ENCODE data around the gene DCTD.

DCTD gene

DNA sequence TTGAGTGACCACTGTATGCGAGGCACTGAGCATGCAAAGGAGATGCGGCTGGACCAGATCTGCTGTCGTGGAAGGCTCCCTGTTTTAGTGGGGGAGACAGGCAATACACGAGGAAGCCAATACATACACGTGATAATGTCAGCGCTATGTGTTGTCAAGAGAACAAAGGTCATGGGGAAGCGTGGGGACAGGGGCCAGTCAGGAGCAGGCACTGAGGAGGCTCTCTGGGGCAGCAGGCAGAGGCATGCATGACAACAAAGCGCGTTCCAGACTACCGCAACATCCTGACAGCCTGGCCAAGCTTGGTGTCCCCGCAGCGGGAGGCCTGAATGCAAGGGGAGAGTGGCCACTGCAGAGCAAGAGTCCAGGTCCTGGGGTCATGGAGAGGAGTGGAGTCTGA is 61.9 kb downstream of the DCTD start:
- no peak for TF ChIP-seq SIN3A (IDR thresholded peaks at IDR 0.05; ENCODE audit: borderline replicate concordance, insufficient read depth, low read length)
- TF ChIP-seq TAF1 (IDR thresholded peaks at IDR 0.05; ENCODE audit: borderline replicate concordance, insufficient read depth, low read length): no peak
- TF ChIP-seq, protein P1, sequence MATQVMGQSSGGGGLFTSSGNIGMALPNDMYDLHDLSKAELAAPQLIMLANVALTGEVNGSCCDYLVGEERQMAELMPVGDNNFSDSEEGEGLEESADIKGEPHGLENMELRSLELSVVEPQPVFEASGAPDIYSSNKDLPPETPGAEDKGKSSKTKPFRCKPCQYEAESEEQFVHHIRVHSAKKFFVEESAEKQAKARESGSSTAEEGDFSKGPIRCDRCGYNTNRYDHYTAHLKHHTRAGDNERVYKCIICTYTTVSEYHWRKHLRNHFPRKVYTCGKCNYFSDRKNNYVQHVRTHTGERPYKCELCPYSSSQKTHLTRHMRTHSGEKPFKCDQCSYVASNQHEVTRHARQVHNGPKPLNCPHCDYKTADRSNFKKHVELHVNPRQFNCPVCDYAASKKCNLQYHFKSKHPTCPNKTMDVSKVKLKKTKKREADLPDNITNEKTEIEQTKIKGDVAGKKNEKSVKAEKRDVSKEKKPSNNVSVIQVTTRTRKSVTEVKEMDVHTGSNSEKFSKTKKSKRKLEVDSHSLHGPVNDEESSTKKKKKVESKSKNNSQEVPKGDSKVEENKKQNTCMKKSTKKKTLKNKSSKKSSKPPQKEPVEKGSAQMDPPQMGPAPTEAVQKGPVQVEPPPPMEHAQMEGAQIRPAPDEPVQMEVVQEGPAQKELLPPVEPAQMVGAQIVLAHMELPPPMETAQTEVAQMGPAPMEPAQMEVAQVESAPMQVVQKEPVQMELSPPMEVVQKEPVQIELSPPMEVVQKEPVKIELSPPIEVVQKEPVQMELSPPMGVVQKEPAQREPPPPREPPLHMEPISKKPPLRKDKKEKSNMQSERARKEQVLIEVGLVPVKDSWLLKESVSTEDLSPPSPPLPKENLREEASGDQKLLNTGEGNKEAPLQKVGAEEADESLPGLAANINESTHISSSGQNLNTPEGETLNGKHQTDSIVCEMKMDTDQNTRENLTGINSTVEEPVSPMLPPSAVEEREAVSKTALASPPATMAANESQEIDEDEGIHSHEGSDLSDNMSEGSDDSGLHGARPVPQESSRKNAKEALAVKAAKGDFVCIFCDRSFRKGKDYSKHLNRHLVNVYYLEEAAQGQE (IDR thresholded peaks at IDR 0.05; ENCODE audit: insufficient read depth in 1 of 2, low read depth in 2 of 2, low read length in 2 of 2): no peak
- no peak for TF ChIP-seq FOXP2 (optimal IDR thresholded peaks at IDR 0.05; ENCODE audit: borderline replicate concordance, extremely low read depth, extremely low read length, insufficient read depth)
- TF ChIP-seq POLR2AphosphoS5 (IDR thresholded peaks at IDR 0.05; ENCODE audit: low read depth, low read length): no peak

DNA sequence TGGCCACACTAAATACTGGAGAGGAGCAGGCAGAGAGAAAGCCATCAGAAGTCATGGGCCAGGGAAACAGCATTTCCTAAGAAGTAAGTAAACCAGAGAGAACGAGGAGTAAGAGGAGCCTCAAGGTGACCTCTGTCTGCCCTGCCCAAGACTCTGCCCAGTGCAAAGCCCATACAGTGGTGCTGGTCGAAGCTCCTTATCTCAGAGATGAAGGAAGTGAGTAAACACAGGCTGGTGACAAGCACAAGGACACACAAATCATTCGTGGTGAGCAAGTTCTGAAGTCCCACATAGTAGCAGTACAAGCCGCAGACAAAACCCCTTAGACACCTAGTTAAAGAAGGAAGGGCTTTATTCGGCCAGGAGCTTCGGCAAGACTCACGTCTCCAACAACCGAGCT is 62.7 kb downstream of the DCTD start:
- TF ChIP-seq POLR2AphosphoS5 (IDR thresholded peaks at IDR 0.05; ENCODE audit: low read depth, low read length): no peak
- no peak for TF ChIP-seq FOXP2 (optimal IDR thresholded peaks at IDR 0.05; ENCODE audit: borderline replicate concordance, extremely low read depth, extremely low read length, insufficient read depth)
- TF ChIP-seq, protein P1 (IDR thresholded peaks at IDR 0.05; ENCODE audit: insufficient read depth in 1 of 2, low read depth in 2 of 2, low read length in 2 of 2): no peak
- TF ChIP-seq SIN3A (IDR thresholded peaks at IDR 0.05; ENCODE audit: borderline replicate concordance, insufficient read depth, low read length): no peak
- TF ChIP-seq TAF1 (IDR thresholded peaks at IDR 0.05; ENCODE audit: borderline replicate concordance, insufficient read depth, low read length): no peak

DNA sequence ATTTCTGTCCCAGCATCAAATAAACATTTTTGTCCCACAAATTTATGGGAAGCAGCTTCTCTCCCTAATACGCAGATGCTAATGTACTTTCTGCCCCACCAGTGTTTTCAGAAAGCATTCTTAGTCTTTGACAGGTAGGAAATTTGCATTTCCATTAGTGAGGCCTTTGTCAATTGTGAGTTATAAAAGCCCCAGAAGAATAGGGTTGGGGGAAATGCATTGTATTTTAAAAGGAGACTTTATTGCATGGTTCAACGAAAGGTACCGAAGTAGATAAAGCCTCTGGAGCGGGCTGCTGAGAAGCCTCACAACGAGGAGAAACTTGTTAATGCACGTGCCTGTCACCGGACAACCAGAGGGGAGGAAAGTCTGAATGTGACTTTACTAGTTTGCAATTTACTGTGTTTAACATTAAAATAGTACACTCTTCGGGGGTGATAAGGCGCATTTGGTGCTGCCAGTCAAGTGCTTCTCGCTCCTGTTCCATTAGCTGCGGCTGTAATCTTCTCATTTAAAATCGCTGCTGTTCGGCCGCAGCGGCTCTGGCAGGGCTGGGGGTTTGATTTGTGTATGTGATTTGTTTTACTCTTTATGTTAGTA is 63.4 kb downstream of the DCTD start:
- TF ChIP-seq POLR2AphosphoS5 (IDR thresholded peaks at IDR 0.05; ENCODE audit: low read depth, low read length) (no peak), SIN3A (IDR thresholded peaks at IDR 0.05; ENCODE audit: borderline replicate concordance, insufficient read depth, low read length) (no peak), TAF1 (IDR thresholded peaks at IDR 0.05; ENCODE audit: borderline replicate concordance, insufficient read depth, low read length) (no peak), FOXP2 (optimal IDR thresholded peaks at IDR 0.05; ENCODE audit: borderline replicate concordance, extremely low read depth, extremely low read length, insufficient read depth) (no peak)

DNA sequence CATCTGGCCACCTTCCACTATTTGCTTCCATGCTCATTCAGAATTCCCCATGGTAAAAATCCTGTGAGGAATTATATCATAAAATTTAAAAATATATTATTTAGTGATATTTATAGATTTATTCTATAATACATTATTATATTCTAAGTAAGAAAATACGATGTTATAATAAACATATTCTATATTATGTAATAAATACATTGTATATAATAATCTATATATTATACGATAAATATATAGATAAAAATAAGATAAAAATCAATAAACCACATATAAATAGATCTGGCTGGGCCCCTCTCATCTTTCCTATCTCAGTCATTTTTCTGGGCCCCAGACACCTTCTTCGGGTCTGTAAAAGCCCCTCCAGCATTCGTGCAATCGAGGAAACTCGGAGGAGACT is 68.5 kb downstream of the DCTD start:
- no peak for TF ChIP-seq TAF1 (IDR thresholded peaks at IDR 0.05; ENCODE audit: borderline replicate concordance, insufficient read depth, low read length)
- TF ChIP-seq, protein P1 (IDR thresholded peaks at IDR 0.05; ENCODE audit: insufficient read depth in 1 of 2, low read depth in 2 of 2, low read length in 2 of 2): no peak
- TF ChIP-seq SIN3A (IDR thresholded peaks at IDR 0.05; ENCODE audit: borderline replicate concordance, insufficient read depth, low read length): no peak
- no peak for TF ChIP-seq POLR2AphosphoS5 (IDR thresholded peaks at IDR 0.05; ENCODE audit: low read depth, low read length)
- TF ChIP-seq FOXP2 (optimal IDR thresholded peaks at IDR 0.05; ENCODE audit: borderline replicate concordance, extremely low read depth, extremely low read length, insufficient read depth): no peak

DNA sequence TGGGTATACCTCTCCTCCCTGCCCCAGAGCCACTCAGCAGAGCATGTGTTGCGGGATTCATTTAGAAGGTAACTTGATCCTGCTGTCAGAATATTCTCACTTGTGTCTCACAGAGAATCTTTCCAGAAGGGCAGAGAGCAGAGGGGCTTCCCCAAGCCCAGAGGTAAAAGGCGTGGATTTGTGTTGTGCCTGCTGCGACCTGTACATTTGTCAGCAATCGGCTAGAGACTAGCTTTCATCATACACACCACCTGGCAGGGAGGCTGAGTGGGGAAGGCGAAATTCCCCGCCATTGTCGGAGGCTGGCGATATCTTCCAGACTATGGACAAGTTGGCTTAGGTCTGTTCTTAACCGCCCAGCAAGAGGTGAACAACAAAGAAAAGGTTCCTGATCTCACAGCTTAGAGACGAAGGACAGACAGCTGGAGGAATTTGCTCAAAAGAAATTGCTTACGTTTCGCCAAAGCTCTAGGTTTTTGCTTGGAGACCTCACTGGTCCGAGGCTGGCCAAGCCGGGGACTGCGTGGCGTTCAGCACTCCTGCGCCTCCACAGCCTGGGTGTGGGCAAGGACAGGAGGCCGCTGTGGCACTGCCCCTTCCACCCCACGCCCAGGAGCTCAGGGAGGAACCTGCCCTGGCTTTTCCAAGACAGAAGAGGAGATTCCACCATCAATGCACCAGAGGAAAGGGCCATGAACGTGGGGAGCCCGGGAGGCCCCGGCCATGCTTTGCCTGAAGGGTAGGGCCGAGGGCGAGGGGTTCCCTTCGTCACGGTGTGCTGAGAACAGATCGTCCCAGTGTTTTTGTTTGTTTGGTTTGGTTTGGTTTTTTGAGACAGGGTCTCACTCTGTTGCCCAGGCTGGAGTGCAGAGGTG is 69.4 kb downstream of the DCTD start:
- TF ChIP-seq POLR2AphosphoS5 (IDR thresholded peaks at IDR 0.05; ENCODE audit: low read depth, low read length) (no peak), SIN3A (IDR thresholded peaks at IDR 0.05; ENCODE audit: borderline replicate concordance, insufficient read depth, low read length) (no peak), TAF1 (IDR thresholded peaks at IDR 0.05; ENCODE audit: borderline replicate concordance, insufficient read depth, low read length) (no peak), FOXP2 (optimal IDR thresholded peaks at IDR 0.05; ENCODE audit: borderline replicate concordance, extremely low read depth, extremely low read length, insufficient read depth) (no peak)
- TF ChIP-seq, protein P1 (IDR thresholded peaks at IDR 0.05; ENCODE audit: insufficient read depth in 1 of 2, low read depth in 2 of 2, low read length in 2 of 2): no peak
